ENCODE results near the gene NRG2.

Gene NRG2

GRCh38 chr5:139964266-139964993 lies 78.7 kb downstream of the NRG2 start:
- no peak for DNase-seq (ENCODE audit: low spot score)
- POLR2A ChIA-PET (ENCODE audit: low non-redundant PET) = no interaction called here
- no peak overlapping the region for H3K27ac ChIP-seq
- CTCF ChIA-PET = interaction anchor here (0.6 to 8.7 kb wide), 4 partner anchors 175 to 331 kb away, joined by 3 to 323 read pairs (median 3); no protein-coding TSS in a partner anchor
- TF ChIP-seq CTCF (conservative IDR thresholded peaks at IDR 0.05; ENCODE audit: low read depth) = no peak

- no peak for DNase-seq (ENCODE audit: low spot score)
- no peak overlapping the region for H3K27ac ChIP-seq
- TF ChIP-seq CTCF (conservative IDR thresholded peaks at IDR 0.05; ENCODE audit: low read depth) = no peak
- ChIA-PET CTCF (no interaction called here), POLR2A (ENCODE audit: low non-redundant PET) (no interaction called here)
Observed at GRCh38 chr5:139962445-139962844, 80.7 kb downstream of the NRG2 start.

- CTCF ChIA-PET = interaction anchor here (0.6 to 6.8 kb wide), 4 partner anchors 7 to 608 kb away, joined by 3 to 37 read pairs (median 6); no protein-coding TSS in a partner anchor
- POLR2A ChIA-PET (ENCODE audit: low non-redundant PET) = no interaction called here
- no peak for DNase-seq (ENCODE audit: low spot score)
- no peak for TF ChIP-seq CTCF (conservative IDR thresholded peaks at IDR 0.05; ENCODE audit: low read depth)
- no peak overlapping the region for H3K27ac ChIP-seq
Observed at GRCh38 chr5:139961435-139962157, 81.5 kb downstream of the NRG2 start.

- CTCF ChIA-PET = interaction anchor here (1.1 to 6.8 kb wide), 3 partner anchors 8 to 174 kb away, joined by 4 to 37 read pairs (median 8); no protein-coding TSS in a partner anchor
- POLR2A ChIA-PET (ENCODE audit: low non-redundant PET) = no interaction called here
- TF ChIP-seq CTCF (conservative IDR thresholded peaks at IDR 0.05; ENCODE audit: low read depth) = no peak
- no peak overlapping the region for H3K27ac ChIP-seq
- DNase-seq (ENCODE audit: low spot score) = no peak
Observed at GRCh38 chr5:139960723-139961383, 82.2 kb downstream of the NRG2 start.

GRCh38 chr5:139958432-139959148 lies 84.5 kb downstream of the NRG2 start:
- no peak for TF ChIP-seq CTCF (conservative IDR thresholded peaks at IDR 0.05; ENCODE audit: low read depth)
- no peak overlapping the region for H3K27ac ChIP-seq
- ChIA-PET CTCF (interaction anchor here (0.7 to 6.8 kb wide), 2 partner anchors 9 to 10 kb away, joined by 3 to 37 read pairs; no protein-coding TSS in a partner anchor), POLR2A (ENCODE audit: low non-redundant PET) (no interaction called here)
- no peak for DNase-seq (ENCODE audit: low spot score)

- POLR2A ChIA-PET (ENCODE audit: low non-redundant PET) = no interaction called here
- no peak for DNase-seq (ENCODE audit: low spot score)
- CTCF ChIA-PET = interaction anchor here (0.6 to 6.8 kb wide), 4 partner anchors 10 to 193 kb away, joined by 3 to 37 read pairs (median 3); no protein-coding TSS in a partner anchor
Observed at GRCh38 chr5:139956342-139956741, 86.8 kb downstream of the NRG2 start.

More at GRCh38 chr5:139956342-139956741, 86.8 kb downstream of the NRG2 start:
- no peak for TF ChIP-seq CTCF (conservative IDR thresholded peaks at IDR 0.05; ENCODE audit: low read depth)
- H3K27ac ChIP-seq = no peak overlapping the region
